Measurements from ENCODE around the gene CAMKMT.
"Not testable (repeated sequence)": the region's sequence is repeated elsewhere in the genome, so short reads cannot be mapped to it uniquely, and the experiment has no call there.

CAMKMT gene

GRCh38 chr2:44579837-44580230 is 218.1 kb downstream of the CAMKMT start:
- no peak for TF ChIP-seq CTCF (IDR thresholded peaks at IDR 0.05; ENCODE audit: low read depth, low read length)
- DNase-seq (ENCODE audit: extremely low read depth, low read depth), result no peak

GRCh38 chr2:44580875-44581515 is 219.2 kb downstream of the CAMKMT start:
- no peak for TF ChIP-seq CTCF (IDR thresholded peaks at IDR 0.05; ENCODE audit: low read depth, low read length)
- no peak for DNase-seq (ENCODE audit: extremely low read depth, low read depth)

GRCh38 chr2:44582363-44583008 is 220.7 kb downstream of the CAMKMT start:
- TF ChIP-seq CTCF (IDR thresholded peaks at IDR 0.05; ENCODE audit: low read depth, low read length), result no peak
- no peak for DNase-seq (ENCODE audit: extremely low read depth, low read depth)

- DNase-seq (ENCODE audit: extremely low read depth, low read depth), result not testable (repeated sequence)
These were observed 233.9 kb downstream of the CAMKMT start for GRCh38 chr2:44595615-44596014.

- DNase-seq (ENCODE audit: extremely low read depth, low read depth), result no peak
- TF ChIP-seq CTCF (IDR thresholded peaks at IDR 0.05; ENCODE audit: low read depth, low read length), result no peak
These were observed 235.0 kb downstream of the CAMKMT start for GRCh38 chr2:44596537-44597320.

- no peak for DNase-seq (ENCODE audit: extremely low read depth, low read depth)
- TF ChIP-seq CTCF (IDR thresholded peaks at IDR 0.05; ENCODE audit: low read depth, low read length), result no peak
These were observed 236.8 kb downstream of the CAMKMT start for GRCh38 chr2:44598330-44599119.

- DNase-seq (ENCODE audit: extremely low read depth, low read depth), result no peak
- no peak for TF ChIP-seq CTCF (IDR thresholded peaks at IDR 0.05; ENCODE audit: low read depth, low read length)
These were observed 237.4 kb downstream of the CAMKMT start for GRCh38 chr2:44599130-44599529.

All from AG09319 (cell line).